Parathyroid adenoma (tissue), 2 donors: ENCODE results near the gene KLF5.

ENCODE experiments used
- H2AFZ ChIP-seq: fragments of 300-600 bp; sonication (generic); one replicate; pipeline ENCODE4 v1.7.0; 2017; ENCODE audit warnings: antibody characterized with exemption, mild to moderate bottlenecking
- H3K27ac ChIP-seq: fragments of 300-600 bp; sonication (generic); one replicate; pipeline ENCODE4 v1.7.0; 2017
- H3K27me3 ChIP-seq: fragments of 300-600 bp; sonication (generic); one replicate; pipeline ENCODE4 v1.7.0; 2017; ENCODE audit warnings: low read length; ENCODE audit not compliant: control insufficient read depth, insufficient read depth
- H3K36me3 ChIP-seq: fragments of 300-600 bp; sonication (generic); one replicate; pipeline ENCODE4 v1.7.0; 2017; ENCODE audit warnings: low read length; ENCODE audit not compliant: control insufficient read depth, insufficient read depth
- H3K4me1 ChIP-seq: fragments of 300-600 bp; sonication (generic); one replicate; pipeline ENCODE4 v1.7.0; 2017; ENCODE audit warnings: control low read depth
- H3K4me2 ChIP-seq: fragments of 300-600 bp; sonication (generic); one replicate; pipeline ENCODE4 v1.7.0; 2017; ENCODE audit warnings: low read length
- H3K4me3 ChIP-seq: fragments of 300-600 bp; sonication (generic); one replicate; pipeline ENCODE4 v1.7.0; 2017; ENCODE audit warnings: low read depth, low read length
- H3K79me2 ChIP-seq: fragments of 300-600 bp; sonication (generic); one replicate; pipeline ENCODE4 v1.7.0; 2017; ENCODE audit warnings: control low read depth
- H3K9ac ChIP-seq: fragments of 300-600 bp; sonication (generic); one replicate; pipeline ENCODE4 v1.7.0; 2017; ENCODE audit warnings: mild to moderate bottlenecking
- H3K9me3 ChIP-seq: fragments of 300-600 bp; sonication (generic); one replicate; pipeline ENCODE4 v1.7.0; 2017; ENCODE audit warnings: low read length; ENCODE audit not compliant: control insufficient read depth
- TF ChIP-seq, protein P1 (sequence below): fragments of 300-600 bp; sonication (generic); IDR thresholded peaks from one replicate; pipeline ENCODE4 v1.7.0; 2017; ENCODE audit warnings: antibody characterized with exemption, mild to moderate bottlenecking
- donor health status: primary hyperparathyroidism.

Gene KLF5

DNA sequence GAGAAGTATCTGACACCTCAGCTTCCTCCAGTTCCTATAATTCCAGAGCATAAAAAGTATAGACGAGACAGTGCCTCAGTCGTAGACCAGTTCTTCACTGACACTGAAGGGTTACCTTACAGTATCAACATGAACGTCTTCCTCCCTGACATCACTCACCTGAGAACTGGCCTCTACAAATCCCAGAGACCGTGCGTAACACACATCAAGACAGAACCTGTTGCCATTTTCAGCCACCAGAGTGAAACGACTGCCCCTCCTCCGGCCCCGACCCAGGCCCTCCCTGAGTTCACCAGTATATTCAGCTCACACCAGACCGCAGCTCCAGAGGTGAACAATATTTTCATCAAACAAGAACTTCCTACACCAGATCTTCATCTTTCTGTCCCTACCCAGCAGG, 3.1 kb downstream of the KLF5 start:
- TF ChIP-seq, protein P1, sequence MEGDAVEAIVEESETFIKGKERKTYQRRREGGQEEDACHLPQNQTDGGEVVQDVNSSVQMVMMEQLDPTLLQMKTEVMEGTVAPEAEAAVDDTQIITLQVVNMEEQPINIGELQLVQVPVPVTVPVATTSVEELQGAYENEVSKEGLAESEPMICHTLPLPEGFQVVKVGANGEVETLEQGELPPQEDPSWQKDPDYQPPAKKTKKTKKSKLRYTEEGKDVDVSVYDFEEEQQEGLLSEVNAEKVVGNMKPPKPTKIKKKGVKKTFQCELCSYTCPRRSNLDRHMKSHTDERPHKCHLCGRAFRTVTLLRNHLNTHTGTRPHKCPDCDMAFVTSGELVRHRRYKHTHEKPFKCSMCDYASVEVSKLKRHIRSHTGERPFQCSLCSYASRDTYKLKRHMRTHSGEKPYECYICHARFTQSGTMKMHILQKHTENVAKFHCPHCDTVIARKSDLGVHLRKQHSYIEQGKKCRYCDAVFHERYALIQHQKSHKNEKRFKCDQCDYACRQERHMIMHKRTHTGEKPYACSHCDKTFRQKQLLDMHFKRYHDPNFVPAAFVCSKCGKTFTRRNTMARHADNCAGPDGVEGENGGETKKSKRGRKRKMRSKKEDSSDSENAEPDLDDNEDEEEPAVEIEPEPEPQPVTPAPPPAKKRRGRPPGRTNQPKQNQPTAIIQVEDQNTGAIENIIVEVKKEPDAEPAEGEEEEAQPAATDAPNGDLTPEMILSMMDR, result no peak
- no peak overlapping the region for H3K9ac ChIP-seq
- no peak overlapping the region for H3K4me3 ChIP-seq
- no peaks in the 10 kb centered on the region for H3K27me3 ChIP-seq
- no peak overlapping the region for H2AFZ ChIP-seq
- no peaks in the 10 kb centered on the region for H3K79me2 ChIP-seq
- H3K4me2 ChIP-seq, result no peak overlapping the region
- H3K27ac ChIP-seq, result no peak overlapping the region
- no peaks in the 10 kb centered on the region for H3K4me1 ChIP-seq
- H3K36me3 ChIP-seq, result no peaks in the 10 kb centered on the region
- H3K9me3 ChIP-seq, result no peaks in the 10 kb centered on the region

GRCh38 chr13:73062468-73062867, 3.7 kb downstream of the KLF5 start:
- Histone ChIP-seq H3K4me1 (no peaks in the 10 kb centered on the region), H3K9ac (no peak overlapping the region), H3K27me3 (no peaks in the 10 kb centered on the region), H2AFZ (no peak overlapping the region), H3K36me3 (no peaks in the 10 kb centered on the region), H3K27ac (no peak overlapping the region), H3K4me2 (no peak overlapping the region), H3K9me3 (no peaks in the 10 kb centered on the region), H3K4me3 (no peak overlapping the region), H3K79me2 (no peaks in the 10 kb centered on the region)
- TF ChIP-seq, protein P1, result no peak

- Histone ChIP-seq H3K79me2 (no peaks in the 10 kb centered on the region), H2AFZ (no peak overlapping the region), H3K27ac (no peak overlapping the region), H3K9me3 (no peaks in the 10 kb centered on the region), H3K36me3 (no peaks in the 10 kb centered on the region), H3K9ac (no peak overlapping the region), H3K4me3 (no peak overlapping the region), H3K4me2 (no peak overlapping the region), H3K27me3 (no peaks in the 10 kb centered on the region), H3K4me1 (no peaks in the 10 kb centered on the region)
- TF ChIP-seq, protein P1, result no peak
These were observed 4.4 kb downstream of the KLF5 start for GRCh38 chr13:73063166-73063565.

DNA sequence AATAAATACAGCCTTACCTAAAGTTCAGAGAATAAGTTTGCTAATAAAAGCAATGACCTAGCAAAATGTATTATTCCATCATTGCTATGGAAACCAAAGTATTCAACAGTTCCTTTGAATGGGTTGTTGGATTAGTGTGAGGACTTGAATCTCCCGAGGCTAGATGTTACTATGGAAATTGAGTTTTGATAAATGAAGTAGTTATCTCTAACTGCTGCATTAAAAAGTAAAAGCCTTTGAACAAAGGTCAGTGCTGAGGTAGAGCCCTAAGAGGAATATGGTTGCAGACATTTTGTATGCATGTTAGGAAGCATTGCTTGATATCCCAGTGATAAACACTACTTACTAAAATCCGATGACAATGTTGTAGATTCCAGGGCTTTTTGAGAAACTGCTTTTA, 6.2 kb downstream of the KLF5 start:
- H3K27ac ChIP-seq, result no peak overlapping the region

More for the DNA sequence above, 6.2 kb downstream of the KLF5 start:
- Histone ChIP-seq H3K79me2 (no peaks in the 10 kb centered on the region), H3K27me3 (no peaks in the 10 kb centered on the region), H3K9ac (no peak overlapping the region), H3K36me3 (no peaks in the 10 kb centered on the region), H3K4me3 (no peak overlapping the region), H3K9me3 (no peaks in the 10 kb centered on the region), H3K4me1 (no peaks in the 10 kb centered on the region), H2AFZ (no peak overlapping the region), H3K4me2 (no peak overlapping the region)
- TF ChIP-seq, protein P1, result no peak
